Thyroid gland (tissue), 4 donors: ENCODE data around the gene FECH.

Source experiments
- CTCF ChIP-seq, 6 experiments: fragments of 200-600 bp in 3 of 6; fragments of 450-650 bp in 3 of 6; sonication (generic) in 3 of 6; IDR thresholded peaks; one replicate each; pipeline ENCODE4 v1.5.1; 2016 to 2019; ENCODE audit warnings: antibody characterized with exemption in 6 of 6, mild to moderate bottlenecking in 2 of 6, inconsistent platforms in 1 of 6, moderate library complexity in 1 of 6
- POLR2A ChIP-seq, 2 donors: fragments of 450-650 bp; IDR thresholded peaks; one replicate each; pipeline ENCODE4 v1.6.1; 2017; ENCODE audit warnings: antibody characterized with exemption in 2 of 2, mild to moderate bottlenecking in 2 of 2, moderate library complexity in 1 of 2

DNA sequence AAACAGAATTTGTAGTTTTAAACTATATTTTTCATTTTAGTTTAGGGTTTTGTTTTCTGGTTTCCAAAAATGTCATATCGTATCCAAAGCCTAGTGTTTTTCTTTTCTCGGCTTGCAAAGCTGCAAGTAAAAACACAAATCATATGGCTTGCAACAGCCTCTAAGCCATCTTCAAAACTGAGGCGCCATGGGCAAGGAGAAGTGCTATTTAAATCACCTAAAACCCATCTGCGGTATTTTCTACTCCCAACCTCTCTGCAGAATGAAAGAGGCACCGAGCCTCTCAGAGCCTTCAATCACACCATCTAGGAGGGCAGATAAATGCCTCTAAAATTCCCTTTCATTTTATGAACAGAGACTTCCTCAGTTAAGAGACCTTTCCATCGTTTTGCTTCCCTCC, 25.2 kb downstream of the FECH start:
- TF ChIP-seq CTCF (IDR thresholded peaks at IDR 0.05), result no peak
- no peak for TF ChIP-seq POLR2A (IDR thresholded peaks at IDR 0.05)
